ENCODE measurements around the gene FMNL2.

FMNL2 gene

GRCh38 chr2:152560873-152561595 is 226.1 kb downstream of the FMNL2 start:
- no peak for DNase-seq

DNA sequence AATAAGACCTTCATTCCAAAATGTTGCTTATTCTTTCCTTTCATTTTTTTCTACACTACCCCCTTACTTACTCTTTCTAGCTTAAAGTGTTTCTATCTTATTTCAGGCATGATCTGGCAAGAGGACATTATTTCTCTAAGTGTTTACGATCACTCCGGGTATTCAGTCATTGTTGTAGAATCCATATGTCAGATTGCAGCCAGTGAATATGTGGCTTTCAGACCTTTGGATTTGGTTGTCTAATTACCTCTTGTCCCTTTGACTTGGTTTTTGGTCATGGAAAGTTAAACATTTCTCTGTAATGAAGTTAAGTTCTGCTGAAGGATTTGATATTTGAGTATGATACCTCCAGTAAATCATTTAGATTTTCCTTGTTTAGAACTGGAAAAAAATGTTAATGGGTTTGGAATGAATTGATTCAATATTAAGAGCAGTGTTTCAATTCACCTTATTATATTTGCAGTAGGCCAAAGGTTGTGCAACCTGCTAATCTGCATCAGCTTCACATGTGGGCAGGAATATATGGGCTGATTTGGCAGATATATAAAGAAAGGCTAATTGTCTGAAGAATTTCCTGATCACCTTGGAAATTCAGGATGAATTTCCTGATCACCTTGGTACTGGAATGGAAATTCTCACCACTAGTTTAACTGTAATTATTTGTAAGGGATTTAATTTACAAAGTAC is 227.4 kb downstream of the FMNL2 start:
- DNase-seq = no peak

- DNase-seq = no peak
These were observed 228.8 kb downstream of the FMNL2 start for GRCh38 chr2:152563764-152564163.

GRCh38 chr2:152564754-152565551 is 230.0 kb downstream of the FMNL2 start:
- no peak for DNase-seq

GRCh38 chr2:152565884-152566727 is 231.1 kb downstream of the FMNL2 start:
- no peak for DNase-seq

- no peak for DNase-seq
These were observed 231.7 kb downstream of the FMNL2 start for GRCh38 chr2:152566728-152567069.

GRCh38 chr2:152568531-152568930 is 233.6 kb downstream of the FMNL2 start:
- no peak for DNase-seq

DNA sequence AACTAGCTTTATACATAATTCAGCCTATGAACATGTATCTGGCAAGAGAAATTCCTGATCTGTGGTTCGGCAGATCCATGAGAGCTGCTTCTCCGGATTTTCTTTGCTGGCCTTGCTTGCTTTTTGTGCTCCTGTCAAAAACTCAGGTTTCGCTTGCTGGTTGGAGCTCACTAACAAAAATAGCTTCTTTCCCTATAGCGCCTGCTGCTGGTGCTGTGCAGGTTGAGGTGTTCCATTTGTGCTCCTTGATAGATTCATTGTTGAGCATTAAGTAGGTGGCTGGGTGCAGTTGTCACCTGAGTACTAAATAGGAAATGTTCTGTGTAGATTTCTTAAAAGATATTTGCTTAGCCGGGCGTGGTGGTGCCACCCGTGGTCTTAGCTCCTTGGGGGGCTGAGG is 234.2 kb downstream of the FMNL2 start:
- no peak for DNase-seq

DNA sequence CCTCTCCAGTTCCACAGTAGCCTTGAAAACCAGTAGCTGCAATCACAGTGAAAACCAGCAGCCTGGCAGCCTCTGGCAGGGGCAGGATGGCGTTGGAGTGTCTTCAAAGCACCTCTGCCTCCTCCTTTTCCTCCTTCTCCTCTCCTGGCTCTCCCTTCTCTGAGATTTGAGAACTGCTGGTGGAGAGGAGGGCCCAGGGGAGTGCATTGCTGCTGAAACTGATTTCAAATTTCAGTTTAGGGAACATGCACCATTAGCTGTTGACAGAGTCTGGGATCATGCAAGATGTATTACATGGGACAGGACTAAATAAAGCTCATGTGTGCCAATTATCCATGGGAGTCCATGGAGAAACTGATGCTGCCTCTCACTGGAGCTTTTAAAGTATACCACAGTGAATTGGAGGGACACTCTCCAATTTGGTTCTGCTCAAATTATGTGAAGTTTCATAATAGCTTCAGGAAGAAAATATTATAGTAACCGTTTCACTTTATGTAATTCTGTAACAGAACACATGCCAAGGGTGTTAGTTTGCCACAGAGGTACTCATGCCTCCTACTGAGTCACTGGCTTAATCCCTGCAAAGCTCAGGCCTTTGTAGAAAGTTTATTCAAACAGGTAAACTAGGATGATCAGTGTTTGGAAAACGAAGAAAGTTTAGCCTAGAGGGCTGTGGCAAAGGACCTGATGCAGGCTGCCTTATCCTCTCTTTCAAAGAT is 236.2 kb downstream of the FMNL2 start:
- no peak for DNase-seq

GRCh38 chr2:152572031-152572430 is 237.1 kb downstream of the FMNL2 start:
- no peak for DNase-seq

DNA sequence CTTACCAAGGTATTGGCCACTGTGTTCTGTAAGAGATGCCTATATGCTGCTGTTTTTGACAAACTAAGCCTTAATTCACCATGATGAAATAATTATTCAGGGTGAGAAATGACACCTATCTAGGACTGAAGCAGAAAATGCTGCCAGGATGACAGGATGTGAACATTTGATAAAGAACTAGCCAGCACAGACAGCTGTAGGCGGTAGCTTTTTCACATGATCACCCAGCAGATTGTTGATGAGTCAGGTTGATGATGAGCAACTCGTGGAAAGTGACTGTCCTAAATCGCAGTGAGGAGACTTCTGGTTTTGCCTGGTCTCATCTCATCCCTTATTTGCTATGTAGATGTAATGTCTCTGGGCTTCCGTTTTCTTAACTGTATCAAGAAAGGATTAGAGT is 238.2 kb downstream of the FMNL2 start:
- DNase-seq = no peak

DNA sequence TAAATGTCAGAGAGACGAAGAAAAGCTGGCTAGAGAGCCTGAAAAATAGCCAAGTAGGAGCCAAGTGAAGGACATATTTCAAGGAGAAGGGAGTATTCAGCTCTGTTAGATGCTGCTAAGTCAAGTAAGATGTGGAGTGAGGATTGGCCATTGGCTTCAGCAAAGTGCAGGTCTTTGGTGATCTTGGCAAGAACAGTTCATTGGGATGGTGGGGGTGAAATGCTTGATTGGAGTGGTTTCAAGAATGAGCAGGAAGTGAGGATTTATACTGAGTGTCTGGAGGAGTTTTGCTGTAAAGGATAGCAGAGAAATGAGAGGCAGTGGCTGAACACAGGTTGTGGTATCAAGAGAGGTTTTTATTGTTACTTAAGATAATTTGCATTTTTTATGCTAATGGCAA is 242.6 kb downstream of the FMNL2 start:
- DNase-seq = no peak

GRCh38 chr2:152578573-152578972 is 243.6 kb downstream of the FMNL2 start:
- no peak for DNase-seq

DNA sequence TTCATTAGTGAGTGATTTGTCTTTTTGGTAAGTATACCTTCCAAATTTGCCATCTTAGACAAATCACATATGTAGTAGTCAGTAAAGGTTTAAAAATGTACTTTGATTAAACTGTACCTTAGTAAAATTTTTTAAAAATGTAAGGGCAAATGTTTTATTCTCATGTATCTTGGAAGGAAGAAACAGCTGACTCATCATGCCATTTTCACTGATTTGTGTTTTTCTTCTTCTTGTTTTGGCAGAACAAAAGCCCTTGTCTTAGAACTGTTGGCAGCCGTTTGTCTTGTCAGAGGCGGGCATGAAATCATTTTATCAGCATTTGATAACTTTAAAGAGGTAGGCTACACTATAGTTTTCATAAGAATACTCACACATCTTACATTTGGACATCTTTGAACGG is 245.7 kb downstream of the FMNL2 start:
- DNase-seq = no peak

- no peak for DNase-seq
These were observed 246.4 kb downstream of the FMNL2 start for GRCh38 chr2:152581360-152581759.

GRCh38 chr2:152582081-152582480 is 247.1 kb downstream of the FMNL2 start:
- DNase-seq = no peak

GRCh38 chr2:152583512-152584229 is 248.7 kb downstream of the FMNL2 start:
- DNase-seq = no peak

- no peak for DNase-seq
These were observed 249.3 kb downstream of the FMNL2 start for GRCh38 chr2:152584301-152584700.

DNA sequence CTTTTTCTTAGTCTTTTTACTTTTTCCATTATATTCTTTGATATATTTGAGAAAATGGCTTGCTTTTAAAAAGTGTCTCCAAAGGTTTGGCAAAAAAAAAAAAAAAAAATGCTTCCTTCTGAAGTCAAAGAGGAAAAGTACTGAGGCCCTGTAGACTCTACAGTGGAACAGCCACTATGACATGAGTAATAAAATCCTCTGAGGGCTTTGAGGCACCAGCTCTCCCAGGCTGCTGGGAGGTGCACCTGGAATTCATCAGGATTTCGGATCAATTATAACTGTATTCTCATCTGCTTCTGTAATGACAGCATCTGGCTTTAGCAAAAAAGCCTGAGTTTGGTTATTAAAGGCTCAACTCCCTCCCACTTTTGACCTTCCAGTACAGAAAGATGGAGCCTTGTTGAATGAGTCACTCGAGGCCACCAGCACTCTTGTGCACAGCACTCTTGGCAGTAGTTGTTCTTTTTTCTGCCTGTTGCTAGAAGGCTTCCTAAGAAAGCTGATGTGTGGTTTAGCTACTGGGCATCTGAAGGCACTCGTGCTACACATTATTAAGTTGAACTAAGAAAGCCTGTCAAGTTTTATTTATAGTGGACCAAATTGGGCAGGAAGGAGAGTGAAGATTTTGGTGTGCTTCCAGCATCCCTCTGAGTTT is 251.0 kb downstream of the FMNL2 start:
- no peak for DNase-seq

DNA sequence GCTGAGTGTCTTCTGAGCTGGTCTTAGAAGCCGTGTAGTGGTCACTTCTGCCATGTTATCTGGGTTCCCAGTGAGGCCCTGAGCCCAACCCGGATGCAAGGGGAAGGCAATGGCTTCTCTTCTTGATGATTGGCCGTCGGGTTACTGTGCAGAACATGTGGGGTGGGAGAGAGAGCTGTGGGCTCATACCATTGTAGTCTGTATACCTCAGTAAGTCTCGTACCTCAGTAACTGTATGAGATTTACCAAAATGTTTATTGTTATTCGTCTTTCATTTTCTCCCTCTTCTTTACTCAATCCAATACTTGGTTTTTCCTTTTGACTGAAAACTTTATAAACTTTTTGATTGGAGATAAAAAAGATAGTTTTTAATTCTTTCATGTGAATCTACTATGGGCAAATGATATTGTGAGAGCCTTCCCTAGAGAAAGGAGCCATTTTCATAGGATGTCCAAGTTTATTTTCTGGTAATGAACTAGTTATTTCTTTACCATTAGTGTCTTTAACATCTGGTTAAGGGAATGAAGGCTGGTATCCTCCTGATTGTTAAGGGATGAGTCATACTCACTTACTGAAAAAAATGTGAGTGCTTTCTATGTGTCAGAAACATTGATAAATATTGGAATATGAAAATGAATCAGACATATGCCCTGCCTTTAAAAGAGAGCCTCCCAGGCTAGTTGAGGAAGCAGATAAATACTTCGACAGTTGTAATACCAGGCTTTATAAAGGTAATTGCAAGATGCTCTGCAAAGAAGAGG is 252.4 kb downstream of the FMNL2 start:
- DNase-seq = no peak

All from activated CD4-positive, CD25-positive, alpha-beta regulatory T cell (primary cell).